Type B pancreatic cell (in vitro differentiated cells): ENCODE measurements around the gene IRF9. TPM values are rescaled to one million over a fixed set of nuclear protein-coding genes. Genes with fewer than 3 reads are reported as not detected.

Experiments
- DNase-seq: peaks from one replicate; pipeline ENCODE4 v3.0.0; 2021; ENCODE audit warnings: mixed read lengths; ENCODE audit not compliant: unreplicated experiment; ENCODE audit errors: extremely low spot score
- H3K27ac Mint-ChIP-seq: 2 replicates; pipeline ENCODE4 v1.8.0; 2021; ENCODE audit warnings: mild to moderate bottlenecking, mixed read lengths
- H3K27me3 Mint-ChIP-seq: 2 replicates; pipeline ENCODE4 v1.8.0; 2021; ENCODE audit warnings: mixed read lengths
- H3K36me3 Mint-ChIP-seq: 2 replicates; pipeline ENCODE4 v1.8.0; 2021; ENCODE audit warnings: mixed read lengths
- H3K4me1 Mint-ChIP-seq: one replicate; pipeline ENCODE4 v1.8.0; 2021; ENCODE audit warnings: mixed read lengths; ENCODE audit not compliant: unreplicated experiment
- H3K4me3 Mint-ChIP-seq: 2 replicates; pipeline ENCODE4 v1.8.0; 2021; ENCODE audit warnings: mild to moderate bottlenecking, mixed read lengths
- H3K9me3 Mint-ChIP-seq: 2 replicates; pipeline ENCODE4 v1.8.0; 2021; ENCODE audit warnings: mixed read lengths
- total RNA-seq: library from RNA; stranded (reverse); gene quantifications from 2 replicates; pipeline ENCODE4 v1.2.1, GENCODE V29; 2021; ENCODE audit warnings: low replicate concordance
- TF ChIP-seq, protein P1 (sequence below): fragments of 200-600 bp; sonication (generic); conservative IDR thresholded peaks from 2 replicates; pipeline ENCODE4 v1.5.0; 2021; ENCODE audit warnings: antibody characterized with exemption, mild to moderate bottlenecking

Gene IRF9
- total RNA-seq, 1 donor from 2014 or later: 60.0 TPM

DNA sequence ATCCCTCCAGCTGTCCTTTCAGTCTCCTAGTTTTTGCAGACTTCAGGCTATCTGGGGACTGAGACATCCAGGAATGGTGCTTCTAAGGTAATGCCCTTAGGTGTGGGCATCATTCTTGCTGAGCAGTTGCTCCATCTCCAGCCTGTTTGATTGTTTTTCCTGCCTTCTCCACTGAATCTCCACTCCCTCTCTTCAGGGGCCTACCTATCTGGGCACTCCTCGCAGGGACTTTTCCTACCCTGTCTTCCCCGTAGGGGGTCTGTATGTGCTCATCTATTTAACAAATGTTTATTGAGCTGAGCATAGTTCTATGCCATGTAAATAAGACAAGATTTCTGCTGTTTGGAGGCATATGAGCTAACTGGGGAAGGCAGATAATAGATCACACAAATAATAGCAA lies 28.1 kb upstream of the IRF9 start:
- H3K27ac Mint-ChIP-seq: no peak overlapping the region
- DNase-seq: no peak
- no peak overlapping the region for H3K4me3 Mint-ChIP-seq
- H3K36me3 Mint-ChIP-seq: peaks cover 5% of the 10 kb centered on the region
- TF ChIP-seq, protein P1, sequence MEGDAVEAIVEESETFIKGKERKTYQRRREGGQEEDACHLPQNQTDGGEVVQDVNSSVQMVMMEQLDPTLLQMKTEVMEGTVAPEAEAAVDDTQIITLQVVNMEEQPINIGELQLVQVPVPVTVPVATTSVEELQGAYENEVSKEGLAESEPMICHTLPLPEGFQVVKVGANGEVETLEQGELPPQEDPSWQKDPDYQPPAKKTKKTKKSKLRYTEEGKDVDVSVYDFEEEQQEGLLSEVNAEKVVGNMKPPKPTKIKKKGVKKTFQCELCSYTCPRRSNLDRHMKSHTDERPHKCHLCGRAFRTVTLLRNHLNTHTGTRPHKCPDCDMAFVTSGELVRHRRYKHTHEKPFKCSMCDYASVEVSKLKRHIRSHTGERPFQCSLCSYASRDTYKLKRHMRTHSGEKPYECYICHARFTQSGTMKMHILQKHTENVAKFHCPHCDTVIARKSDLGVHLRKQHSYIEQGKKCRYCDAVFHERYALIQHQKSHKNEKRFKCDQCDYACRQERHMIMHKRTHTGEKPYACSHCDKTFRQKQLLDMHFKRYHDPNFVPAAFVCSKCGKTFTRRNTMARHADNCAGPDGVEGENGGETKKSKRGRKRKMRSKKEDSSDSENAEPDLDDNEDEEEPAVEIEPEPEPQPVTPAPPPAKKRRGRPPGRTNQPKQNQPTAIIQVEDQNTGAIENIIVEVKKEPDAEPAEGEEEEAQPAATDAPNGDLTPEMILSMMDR: no peak
- H3K4me1 Mint-ChIP-seq: peaks cover 15% of the 10 kb centered on the region
- H3K27me3 Mint-ChIP-seq: no peaks in the 10 kb centered on the region
- no peaks in the 10 kb centered on the region for H3K9me3 Mint-ChIP-seq

DNA sequence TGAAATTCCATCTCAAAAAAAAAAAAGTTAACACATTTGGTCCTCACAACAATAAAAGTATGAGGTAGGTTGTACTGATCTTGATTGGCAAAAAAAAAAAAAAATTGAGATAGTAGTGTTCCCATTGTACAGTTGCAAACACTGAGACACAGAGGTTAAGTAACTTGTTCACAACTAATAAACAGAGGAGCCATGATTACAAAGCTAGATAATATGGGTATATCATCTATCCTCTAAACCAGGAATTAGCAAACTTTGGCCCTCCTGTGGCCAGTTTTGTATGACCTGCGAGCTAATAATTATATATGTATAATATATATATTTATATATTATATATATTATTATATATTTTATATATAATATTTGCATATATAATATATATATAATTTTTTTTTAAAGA lies 27.3 kb upstream of the IRF9 start:
- H3K27me3 Mint-ChIP-seq: no peaks in the 10 kb centered on the region
- no peak overlapping the region for H3K4me3 Mint-ChIP-seq
- H3K36me3 Mint-ChIP-seq: peaks cover 8% of the 10 kb centered on the region
- peaks cover 18% of the 10 kb centered on the region for H3K4me1 Mint-ChIP-seq
- DNase-seq: no peak
- TF ChIP-seq, protein P1: peak; percentile 50
- no peak overlapping the region for H3K27ac Mint-ChIP-seq
- no peaks in the 10 kb centered on the region for H3K9me3 Mint-ChIP-seq

DNA sequence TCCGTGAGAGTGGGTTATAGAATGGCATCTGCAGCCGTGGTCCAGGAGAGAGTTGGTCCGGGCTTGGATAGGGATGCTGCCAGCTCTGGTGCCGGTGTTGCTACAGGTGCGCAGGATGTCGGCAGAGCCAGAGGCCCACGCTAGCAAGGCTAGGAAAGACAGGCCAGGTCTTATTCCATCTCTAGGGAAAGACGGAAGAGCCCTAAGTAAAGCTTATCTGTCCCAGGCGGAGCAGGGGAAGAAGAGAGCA lies 25.6 kb upstream of the IRF9 start:
- Mint-ChIP-seq H3K4me3 (peak overlapping the region; percentile 94), H3K27me3 (no peaks in the 10 kb centered on the region), H3K9me3 (no peaks in the 10 kb centered on the region), H3K27ac (peak overlapping the region; percentile 87), H3K36me3 (peaks cover 20% of the 10 kb centered on the region), H3K4me1 (peaks cover 29% of the 10 kb centered on the region)
- DNase-seq: no peak
- TF ChIP-seq, protein P1: no peak

DNA sequence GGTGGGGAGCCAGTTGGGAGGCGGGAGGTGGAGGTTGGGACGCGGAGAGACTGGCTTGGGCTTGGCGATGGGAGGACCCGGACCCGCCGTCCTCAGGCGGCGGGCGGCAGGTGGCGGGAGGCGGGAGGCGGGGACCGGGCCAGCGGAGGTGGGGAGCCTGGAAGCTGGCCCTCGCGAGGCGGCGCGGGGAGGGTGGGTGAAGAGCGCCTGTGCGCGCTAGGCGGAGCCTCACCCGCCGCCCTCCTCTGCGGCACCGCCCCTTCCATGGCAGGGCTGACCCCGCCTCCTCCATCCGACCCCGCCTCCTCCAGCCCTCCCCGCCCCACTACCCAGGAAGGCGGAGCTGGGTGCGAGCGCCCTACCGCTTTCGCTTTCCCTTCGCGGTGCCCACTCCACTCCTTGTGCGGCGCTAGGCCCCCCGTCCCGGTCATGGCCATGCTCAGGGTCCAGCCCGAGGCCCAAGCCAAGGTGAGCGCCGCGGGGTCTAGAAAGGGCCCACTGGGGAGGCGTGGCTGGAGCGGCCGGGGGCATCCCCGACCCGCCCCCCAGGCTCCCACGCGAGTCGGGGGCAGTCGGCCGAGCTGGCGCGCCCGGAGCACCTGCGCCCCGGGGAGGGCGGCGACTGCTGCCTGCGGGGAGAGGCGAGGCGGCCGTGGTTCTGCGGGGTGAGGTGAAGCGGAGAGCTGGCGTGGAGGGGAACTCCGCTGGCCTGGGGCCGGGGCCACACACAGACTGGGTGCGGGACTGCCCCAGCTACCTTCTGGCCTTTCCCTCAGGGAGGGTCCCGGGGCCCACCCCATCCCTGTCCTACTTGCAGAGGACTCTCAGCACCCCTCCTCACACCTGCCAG lies 25.0 kb upstream of the IRF9 start, which contains the start of gene PSME1:
Gene PSME1, plus strand, starts transcription at position 361 of the 850 bp plus-strand sequence. Its CDS starts 69 bp downstream, at position 430.
- Mint-ChIP-seq H3K36me3 (peaks cover 20% of the 10 kb centered on the region), H3K4me1 (peaks cover 29% of the 10 kb centered on the region), H3K9me3 (no peaks in the 10 kb centered on the region), H3K4me3 (peak within 1 kb of the TSS; percentile 94), H3K27me3 (no peaks in the 10 kb centered on the region), H3K27ac (peak within 1 kb of the TSS; percentile 87)
- peak; percentile 91 for DNase-seq
- TF ChIP-seq, protein P1: no peak

DNA sequence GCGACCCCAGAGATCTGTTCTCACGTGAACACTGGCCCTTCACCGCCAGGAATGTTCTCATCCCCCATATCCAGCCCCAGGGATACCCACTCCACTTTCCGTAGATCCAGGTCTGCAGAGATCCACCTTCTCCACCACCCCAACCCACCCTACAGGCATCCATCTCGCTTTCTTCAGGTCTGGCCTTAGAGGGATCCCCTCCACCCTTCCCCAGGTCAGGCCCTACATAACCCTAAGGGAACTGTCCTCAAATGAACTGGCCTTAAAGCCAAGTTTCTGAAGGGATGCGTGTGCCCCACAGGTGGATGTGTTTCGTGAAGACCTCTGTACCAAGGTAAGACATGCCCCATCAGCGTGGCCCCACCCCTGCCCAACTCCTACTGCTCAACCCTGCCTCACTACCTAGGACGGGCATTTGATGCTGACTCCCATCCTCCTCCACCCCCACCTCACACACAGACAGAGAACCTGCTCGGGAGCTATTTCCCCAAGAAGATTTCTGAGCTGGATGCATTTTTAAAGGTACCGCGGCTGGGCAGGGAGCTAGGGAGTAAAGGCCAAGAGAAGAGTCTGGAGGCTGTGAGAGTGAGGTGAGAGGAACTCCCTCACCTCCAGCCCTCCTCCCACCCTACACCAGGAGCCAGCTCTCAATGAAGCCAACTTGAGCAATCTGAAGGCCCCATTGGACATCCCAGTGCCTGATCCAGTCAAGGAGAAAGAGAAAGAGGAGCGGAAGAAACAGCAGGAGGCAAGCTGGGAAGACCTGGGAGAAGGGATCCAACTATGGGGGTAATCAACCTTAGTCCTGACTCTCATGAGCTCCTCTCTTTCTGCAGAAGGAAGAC lies 24.2 kb upstream of the IRF9 start:
- TF ChIP-seq, protein P1: no peak
- no peak for DNase-seq
- Mint-ChIP-seq H3K9me3 (no peaks in the 10 kb centered on the region), H3K4me1 (peaks cover 31% of the 10 kb centered on the region), H3K27me3 (no peaks in the 10 kb centered on the region), H3K4me3 (peak overlapping the region; percentile 89), H3K27ac (peak overlapping the region; percentile 77), H3K36me3 (peaks cover 20% of the 10 kb centered on the region)
